Muscle of leg (tissue), 11 donors: Measurements from ENCODE around the gene CFDP1. TPM values are rescaled to one million over a fixed set of nuclear protein-coding genes. Genes with fewer than 3 reads are reported as not detected.
"Not testable (repeated sequence)": the region's sequence is repeated elsewhere in the genome, so short reads cannot be mapped to it uniquely, and the experiment has no call there.

Experiments
- DNase-seq: peaks from one replicate; pipeline ENCODE4 v3.0.0; 2013
- H3K27ac ChIP-seq: one replicate; pipeline ENCODE4 v1.5.1; 2013; ENCODE audit warnings: mild to moderate bottlenecking, low read length, control low read depth
- H3K27me3 ChIP-seq: one replicate; pipeline ENCODE4 v1.6.1; 2013; ENCODE audit warnings: low read length; ENCODE audit not compliant: control insufficient read depth, insufficient read depth
- H3K36me3 ChIP-seq: one replicate; pipeline ENCODE4 v1.6.1; 2013; ENCODE audit warnings: low read length; ENCODE audit not compliant: control insufficient read depth, insufficient read depth
- H3K4me1 ChIP-seq: one replicate; pipeline ENCODE4 v1.6.1; 2013; ENCODE audit warnings: low read length; ENCODE audit not compliant: control insufficient read depth, insufficient read depth
- H3K4me3 ChIP-seq: one replicate; pipeline ENCODE4 v1.5.1; 2013; ENCODE audit warnings: low read length, control low read depth
- H3K9me3 ChIP-seq: replicated peaks from 2 replicates; pipeline ENCODE4 v1.6.1; 2013; ENCODE audit warnings: low read depth, low read length; ENCODE audit not compliant: control insufficient read depth
- WGBS: methylation state at CpG from one replicate; pipeline ENCODE4 v1.1.5; 2013; ENCODE audit warnings: missing lambda C conversion rate; ENCODE audit not compliant: insufficient coverage; 5-methylcytosine and 5-hydroxymethylcytosine counted together
- polyA plus RNA-seq, 8 donors: library from polyadenylated mRNA; unstranded; fragments of 120-200 nt; gene quantifications; one replicate each; pipeline versions ENCODE4 v1.2.1 to v1.2.3, GENCODE V29; 2013; ENCODE audit warnings: inconsistent platforms in 1 of 8, low replicate concordance in 1 of 8; ENCODE audit not compliant: insufficient read length in 8 of 8, insufficient read depth in 1 of 8
- total RNA-seq: library from RNA; stranded (reverse); fragments of 120-200 nt; gene quantifications from one replicate; pipeline ENCODE4 v1.2.4, GENCODE V29; 2013

The CFDP1 gene
- total and polyA plus RNA-seq, 9 donors: 82.5 to 132 (median 89.5) TPM

DNA sequence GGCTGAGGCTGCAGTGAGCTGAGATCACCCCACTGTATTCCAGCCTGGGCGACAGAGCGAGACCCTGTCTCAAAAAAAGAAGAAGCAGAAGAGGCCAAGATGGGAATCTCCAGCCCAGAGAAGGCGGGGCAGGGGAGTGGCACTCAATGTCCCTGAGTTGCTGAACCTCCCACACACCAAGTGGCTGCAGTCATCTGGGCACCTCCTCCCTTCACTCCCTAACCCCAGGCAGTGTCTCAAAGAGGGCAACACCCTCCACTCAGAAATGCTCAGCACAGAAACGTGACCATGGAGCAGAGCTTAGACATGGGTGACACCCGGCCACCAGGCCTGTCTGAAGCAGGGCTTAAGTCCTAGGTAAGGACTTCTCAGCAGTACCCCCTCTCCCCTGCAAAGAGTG lies 145.6 kb downstream of the CFDP1 start:
- 89% methylated on average over 5 of the region's 5 CpGs for WGBS
- Histone ChIP-seq H3K4me1 (peaks cover 14% of the 10 kb centered on the region), H3K9me3 (no peaks in the 10 kb centered on the region), H3K36me3 (peaks cover 27% of the 10 kb centered on the region), H3K27me3 (no peaks in the 10 kb centered on the region), H3K27ac (no peak overlapping the region), H3K4me3 (no peak overlapping the region)
- no peak for DNase-seq

- DNase-seq: no peak
- H3K27me3 ChIP-seq: no peaks in the 10 kb centered on the region
- WGBS: no CpG with 5 or more reads among the region's 6 CpGs
Measured at GRCh38 chr16:75286389-75286788, 146.9 kb downstream of the CFDP1 start.

GRCh38 chr16:75282466-75283281 lies 150.6 kb downstream of the CFDP1 start:
- 74% methylated on average over 8 of the region's 11 CpGs for WGBS
- Histone ChIP-seq H3K27ac (no peak overlapping the region), H3K4me3 (no peak overlapping the region), H3K36me3 (peaks cover 3% of the 10 kb centered on the region), H3K4me1 (peaks cover 25% of the 10 kb centered on the region), H3K27me3 (no peaks in the 10 kb centered on the region), H3K9me3 (no peaks in the 10 kb centered on the region)
- peak; percentile 36 for DNase-seq

More at GRCh38 chr16:75286389-75286788, 146.9 kb downstream of the CFDP1 start:
- no peak overlapping the region for H3K27ac ChIP-seq
- peaks cover 16% of the 10 kb centered on the region for H3K36me3 ChIP-seq
- H3K9me3 ChIP-seq: no peaks in the 10 kb centered on the region
- H3K4me3 ChIP-seq: no peak overlapping the region
- peaks cover 21% of the 10 kb centered on the region for H3K4me1 ChIP-seq

- no peaks in the 10 kb centered on the region for H3K27me3 ChIP-seq
- WGBS: 60% methylated on average over 2 of the region's 6 CpGs
Measured at GRCh38 chr16:75281826-75282225, 151.5 kb downstream of the CFDP1 start.

GRCh38 chr16:75281009-75281408 lies 152.3 kb downstream of the CFDP1 start:
- H3K36me3 ChIP-seq, DNase-seq, H3K27ac ChIP-seq, H3K4me3 ChIP-seq, H3K9me3 ChIP-seq, H3K27me3 ChIP-seq: not testable (repeated sequence)
- H3K4me1 ChIP-seq: peaks cover 22% of the 10 kb centered on the region
- WGBS: 80% methylated on average over 2 of the region's 2 CpGs

More at GRCh38 chr16:75281826-75282225, 151.5 kb downstream of the CFDP1 start:
- no peak overlapping the region for H3K4me3 ChIP-seq
- peaks cover 22% of the 10 kb centered on the region for H3K4me1 ChIP-seq
- H3K9me3 ChIP-seq: no peaks in the 10 kb centered on the region
- no peak for DNase-seq
- H3K36me3 ChIP-seq: peaks cover 3% of the 10 kb centered on the region
- no peak overlapping the region for H3K27ac ChIP-seq

DNA sequence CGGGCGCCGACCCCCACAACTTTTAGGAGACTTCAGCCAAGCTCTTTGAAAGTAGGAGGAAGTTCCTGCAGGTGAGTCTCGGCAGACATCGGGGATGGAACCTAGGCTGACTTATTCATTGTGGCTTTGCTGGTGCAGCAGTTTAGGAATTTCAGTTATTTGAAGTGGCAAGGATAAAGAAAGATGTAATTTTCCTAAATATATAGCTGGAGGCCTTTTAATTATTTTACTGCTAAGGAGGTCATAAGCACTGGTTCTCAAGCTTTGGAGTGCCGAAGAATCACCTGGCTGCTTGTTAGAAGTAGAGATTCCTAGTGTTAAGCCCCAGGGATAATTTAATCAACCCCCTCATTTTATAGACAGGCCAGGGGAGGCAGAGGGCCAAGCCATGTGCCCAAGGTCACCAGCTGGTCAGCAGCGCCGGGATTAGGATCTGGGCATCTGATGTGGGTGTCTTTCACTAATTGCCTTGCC lies 152.9 kb downstream of the CFDP1 start:
- Histone ChIP-seq H3K27me3 (no peaks in the 10 kb centered on the region), H3K27ac (no peak overlapping the region), H3K4me3 (no peak overlapping the region), H3K36me3 (peaks cover 3% of the 10 kb centered on the region), H3K9me3 (no peaks in the 10 kb centered on the region), H3K4me1 (peaks cover 22% of the 10 kb centered on the region)
- peak; percentile 31 for DNase-seq
- WGBS: 100% methylated on average over 2 of the region's 8 CpGs

GRCh38 chr16:75279305-75279704 lies 154.0 kb downstream of the CFDP1 start:
- WGBS: 24% methylated on average over 9 of the region's 10 CpGs
- peak; percentile 27 for DNase-seq
- Histone ChIP-seq H3K27ac (no peak overlapping the region), H3K36me3 (peaks cover 3% of the 10 kb centered on the region), H3K9me3 (no peaks in the 10 kb centered on the region), H3K4me3 (no peak overlapping the region), H3K4me1 (peaks cover 22% of the 10 kb centered on the region), H3K27me3 (no peaks in the 10 kb centered on the region)

DNA sequence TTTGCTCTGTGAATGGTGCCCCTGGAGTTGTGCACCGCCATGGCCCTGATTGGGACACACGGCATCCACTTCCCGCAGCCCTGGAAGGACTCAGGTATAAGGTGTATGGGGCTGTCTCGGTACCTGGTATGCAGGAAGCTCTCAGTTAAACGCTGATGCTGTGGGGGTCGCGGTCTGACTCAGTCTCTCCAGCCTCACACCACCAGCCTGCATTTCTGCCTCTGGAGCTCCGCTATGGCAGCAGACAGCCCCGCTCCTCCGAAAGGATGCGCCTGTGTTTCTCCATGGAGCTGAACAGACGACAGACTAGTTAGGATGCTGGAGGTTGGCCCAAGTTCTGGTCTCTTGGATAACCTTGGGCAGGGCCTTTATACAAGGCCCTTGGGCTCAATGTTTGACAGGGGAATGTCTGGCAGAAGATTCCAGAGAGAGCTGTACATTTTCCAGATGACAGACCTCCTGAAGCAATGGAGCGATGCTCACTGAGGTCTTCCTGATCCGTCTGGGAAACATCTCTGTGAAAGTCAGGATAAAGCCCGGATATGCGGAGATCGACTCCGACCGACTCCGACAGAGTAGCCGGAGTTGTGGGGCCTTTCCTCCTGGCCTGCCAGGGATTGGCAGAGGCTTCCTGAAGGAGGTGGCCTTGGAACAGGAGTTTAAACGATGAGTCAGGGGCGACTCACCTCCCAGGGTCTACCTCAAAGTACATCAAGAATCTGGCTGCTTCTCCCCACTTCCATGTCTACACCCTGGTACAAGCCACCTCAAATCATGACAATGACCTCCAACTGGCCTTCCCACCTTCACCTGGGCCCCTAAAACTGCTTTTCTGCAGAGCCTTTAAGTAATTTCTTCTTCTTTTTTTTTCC lies 160.0 kb downstream of the CFDP1 start:
- Histone ChIP-seq H3K9me3 (no peaks in the 10 kb centered on the region), H3K36me3 (no peaks in the 10 kb centered on the region), H3K4me3 (no peak overlapping the region), H3K4me1 (peaks cover 22% of the 10 kb centered on the region), H3K27me3 (no peaks in the 10 kb centered on the region), H3K27ac (no peak overlapping the region)
- no peak for DNase-seq
- WGBS: 75% methylated on average over 15 of the region's 23 CpGs

- not testable (repeated sequence) for H3K4me3 ChIP-seq, H3K27me3 ChIP-seq, H3K36me3 ChIP-seq, H3K9me3 ChIP-seq, DNase-seq
- Histone ChIP-seq H3K4me1 (peaks cover 28% of the 10 kb centered on the region), H3K27ac (peak overlapping the region; percentile 59)
- 89% methylated on average over 8 of the region's 10 CpGs for WGBS
Measured at GRCh38 chr16:75272629-75273028, 160.7 kb downstream of the CFDP1 start.

DNA sequence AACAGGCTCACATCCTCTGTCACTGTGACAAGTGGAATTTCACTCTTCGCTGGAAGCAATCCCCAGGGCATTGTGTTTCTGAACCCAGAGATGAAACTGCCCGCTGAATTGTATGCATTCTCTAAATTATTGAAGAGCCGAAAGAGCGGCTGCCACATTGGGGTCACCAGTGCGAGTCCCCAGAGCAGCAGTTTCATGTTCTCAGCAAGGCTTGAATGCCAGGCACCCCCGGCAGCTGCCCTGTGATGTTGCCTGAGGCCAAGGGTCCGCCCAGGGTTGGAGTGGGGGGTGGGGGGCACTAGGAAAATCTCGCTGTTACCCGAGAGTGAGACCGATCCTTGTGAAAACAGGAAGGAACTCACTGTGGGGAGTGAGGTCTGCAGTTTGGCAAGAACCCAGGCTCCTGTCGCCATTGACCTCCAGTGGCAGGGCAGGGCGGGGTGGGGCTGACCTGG lies 161.2 kb downstream of the CFDP1 start:
- no peak overlapping the region for H3K4me3 ChIP-seq
- 52% methylated on average over 7 of the region's 12 CpGs for WGBS
- no peaks in the 10 kb centered on the region for H3K27me3 ChIP-seq
- no peaks in the 10 kb centered on the region for H3K36me3 ChIP-seq
- peak overlapping the region; percentile 59 for H3K27ac ChIP-seq
- peaks cover 33% of the 10 kb centered on the region for H3K4me1 ChIP-seq
- peak; percentile 46 for DNase-seq
- no peaks in the 10 kb centered on the region for H3K9me3 ChIP-seq
